HCT116 (cell line): ENCODE results near the gene RPL34. TPM values are rescaled to one million over a fixed set of nuclear protein-coding genes. Genes with fewer than 3 reads are reported as not detected.

Experiments
- ATAC-seq: fragments of 200-7000 bp; cut with Tn5 transposase; 2 replicates; pipeline ENCODE4 v1.9.1; 2020; ENCODE audit warnings: mild to moderate bottlenecking, moderate library complexity
- BruUV-seq: library from RNA; stranded (reverse); fragments of 400-500 nt; replicated peaks from 2 replicates; lab custom pipeline; 2021; lab: Mats Ljungman, UMichigan
- CTCF ChIA-PET: fragments of 300-600 bp; sonication (Branson Sonifier 250); formaldehyde crosslinking; loops from one replicate; lab custom pipeline; 2021; ENCODE audit warnings: antibody characterized with exemption; lab: Charles Lee
- POLR2A ChIA-PET: fragments of 300-600, 350-600 bp; sonication (Branson Sonifier 250); formaldehyde crosslinking; loops from one replicate; lab custom pipeline; 2021; ENCODE audit warnings: antibody characterized with exemption; lab: Charles Lee
- RAD21 ChIA-PET, 2 experiments: fragments of 300-600 bp; sonication (Branson Sonifier 250); formaldehyde crosslinking; loops; one replicate each; lab custom pipeline; 2023; ENCODE audit warnings: low total read pairs in 2 of 2; ENCODE audit not compliant: uncharacterized antibody in 2 of 2, unreplicated experiment in 2 of 2, low non-redundant PET in 1 of 2; lab: Charles Lee
- DNase-seq: peaks from one replicate; pipeline ENCODE4 v3.0.0-alpha.2; 2010; ENCODE audit warnings: low read depth, low spot score
- H2AFZ ChIP-seq: fragments of 200-600 bp; shearing (Covaris generic), sonication (generic); 2 replicates; pipeline ENCODE4 v1.6.1; 2017; ENCODE audit warnings: low read depth, mixed run types, mixed read lengths, antibody characterized with exemption, low read length; ENCODE audit not compliant: poor library complexity, severe bottlenecking
- H3K27ac ChIP-seq: 2 replicates; pipeline ENCODE4 v1.5.1; 2012; ENCODE audit warnings: low read depth, low read length
- H3K27me3 ChIP-seq: fragments of 200-600 bp; sonication (generic); 2 replicates; pipeline ENCODE4 v1.6.1; 2016; ENCODE audit warnings: mixed run types, low read length, mixed read lengths; ENCODE audit not compliant: insufficient read depth
- H3K36me3 ChIP-seq, 2 experiments: fragments of 200-500 bp in 1 of 2; fragments of 200-600 bp in 1 of 2; sonication (Bioruptor generic) in 1 of 2; sonication (generic) in 1 of 2; 2 replicates each; pipeline versions ENCODE4 v1.5.1 to v1.6.1; 2014 to 2016; ENCODE audit warnings: low read length in 2 of 2, inconsistent platforms in 1 of 2, mixed read lengths in 1 of 2, mixed run types in 1 of 2; ENCODE audit not compliant: insufficient read depth in 2 of 2, control insufficient read depth in 1 of 2
- H3K4me1 ChIP-seq, 2 experiments: fragments of 200-600 bp in 1 of 2; sonication (generic) in 1 of 2; 2 replicates each; pipeline versions ENCODE4 v1.5.1 to v1.6.1; 2012 to 2017; ENCODE audit warnings: low read length in 2 of 2, inconsistent platforms in 1 of 2, mild to moderate bottlenecking in 1 of 2, mixed read lengths in 1 of 2, mixed run types in 1 of 2, moderate library complexity in 1 of 2; ENCODE audit not compliant: insufficient read depth in 2 of 2, control insufficient read depth in 1 of 2
- H3K4me2 ChIP-seq: fragments of 200-600 bp; sonication (generic); 2 replicates; pipeline ENCODE4 v1.6.1; 2017; ENCODE audit warnings: mixed run types, low read length, mixed read lengths
- H3K4me3 ChIP-seq, 2 experiments: fragments of 200-600 bp in 1 of 2; sonication (generic) in 1 of 2; replicated peaks in 1 of 2; 2 replicates each; pipeline ENCODE4 v1.5.1; 2011 to 2016; ENCODE audit warnings: low read length in 2 of 2, control low read depth in 1 of 2, low read depth in 1 of 2, mild to moderate bottlenecking in 1 of 2, mixed read lengths in 1 of 2, mixed run types in 1 of 2
- H3K79me2 ChIP-seq: fragments of 200-600 bp; sonication (generic); 2 replicates; pipeline ENCODE4 v1.6.1; 2017; ENCODE audit warnings: mild to moderate bottlenecking, mixed run types, low read length, moderate library complexity, mixed read lengths; ENCODE audit not compliant: insufficient read depth
- H3K9ac ChIP-seq: fragments of 200-600 bp; sonication (generic); 2 replicates; pipeline ENCODE4 v1.6.1; 2016; ENCODE audit warnings: low read length, mixed read lengths
- H3K9me2 ChIP-seq: fragments of 200-600 bp; sonication (generic), shearing (Covaris generic); 2 replicates; pipeline ENCODE4 v1.6.1; 2017; ENCODE audit warnings: mixed run types, mild to moderate bottlenecking, moderate library complexity; ENCODE audit not compliant: insufficient read depth
- H3K9me3 ChIP-seq, 2 experiments: fragments of 200-500 bp in 1 of 2; fragments of 200-600 bp in 1 of 2; sonication (Bioruptor generic) in 1 of 2; sonication (generic) in 1 of 2; 2 replicates each; pipeline ENCODE4 v1.6.1; 2014 to 2017; ENCODE audit warnings: low read length in 2 of 2, mixed read lengths in 2 of 2, inconsistent platforms in 1 of 2, low read depth in 1 of 2, mild to moderate bottlenecking in 1 of 2, mixed run types in 1 of 2, moderate library complexity in 1 of 2; ENCODE audit not compliant: control insufficient read depth in 1 of 2, insufficient read depth in 1 of 2
- H4K20me1 ChIP-seq: fragments of 200-600 bp; sonication (generic), shearing (Covaris generic); 2 replicates; pipeline ENCODE4 v1.6.1; 2017; ENCODE audit warnings: mixed run types, mild to moderate bottlenecking, moderate library complexity; ENCODE audit not compliant: insufficient read depth
- ATF3 ChIP-seq: IDR thresholded peaks from 2 replicates; pipeline ENCODE4 v1.6.1; 2012
- CBX3 ChIP-seq: IDR thresholded peaks from 2 replicates; pipeline ENCODE4 v1.6.1; 2012; ENCODE audit warnings: low read depth
- CTCF ChIP-seq, 3 experiments: fragments of 200-600 bp in 1 of 3; sonication (generic) in 1 of 3; IDR thresholded peaks in 2 of 3; conservative IDR thresholded peaks in 1 of 3; 2 replicates each; pipeline ENCODE4 v1.5.1; 2012 to 2017; ENCODE audit warnings: low read depth in 2 of 3, low read length in 2 of 3, antibody characterized with exemption in 1 of 3, borderline replicate concordance in 1 of 3, control low read depth in 1 of 3, mild to moderate bottlenecking in 1 of 3, mixed read lengths in 1 of 3, mixed run types in 1 of 3, moderate library complexity in 1 of 3; ENCODE audit not compliant: insufficient read depth in 1 of 3
- FOSL1 ChIP-seq: IDR thresholded peaks from 2 replicates; pipeline ENCODE4 v1.6.1; 2012; ENCODE audit warnings: low read depth
- POLR2A ChIP-seq: IDR thresholded peaks from 2 replicates; pipeline ENCODE4 v1.7.0; 2011; ENCODE audit warnings: borderline replicate concordance; ENCODE audit not compliant: insufficient read depth, insufficient read length; ENCODE audit errors: extremely low read depth
- RAD21 ChIP-seq: IDR thresholded peaks from 2 replicates; pipeline ENCODE4 v1.6.1; 2012; ENCODE audit warnings: low read depth, mild to moderate bottlenecking
- SIN3A ChIP-seq: IDR thresholded peaks from 2 replicates; pipeline ENCODE4 v1.6.1; 2012; ENCODE audit warnings: low read depth
- SP1 ChIP-seq: IDR thresholded peaks from 2 replicates; pipeline ENCODE4 v1.6.1; 2012; ENCODE audit warnings: low read depth
- YY1 ChIP-seq: IDR thresholded peaks from 2 replicates; pipeline ENCODE4 v1.6.1; 2011; ENCODE audit warnings: low read length, low read depth, moderate library complexity, mild to moderate bottlenecking; ENCODE audit not compliant: insufficient replicate concordance; ENCODE audit errors: extremely low read depth
- ZBTB33 ChIP-seq: IDR thresholded peaks from 2 replicates; pipeline ENCODE4 v1.6.1; 2011; ENCODE audit warnings: mild to moderate bottlenecking, low read length, moderate library complexity; ENCODE audit not compliant: insufficient replicate concordance; ENCODE audit errors: extremely low read depth
- ZNF274 ChIP-seq: fragments of 200-500 bp; sonication (Bioruptor generic); IDR thresholded peaks from 2 replicates; pipeline ENCODE4 v1.6.1; 2014; ENCODE audit warnings: mild to moderate bottlenecking, low read depth, low read length, inconsistent platforms
- intact Hi-C: fragments of 100-400 bp; cut with micrococcal nuclease; formaldehyde crosslinking; loops from 2 replicates; pipeline ENCODE4 v1.10.0; 2022
- total RNA-seq: library from RNA; stranded (reverse); gene quantifications from one replicate; pipeline ENCODE4 v1.2.1, GENCODE V29; 2021; ENCODE audit not compliant: unreplicated experiment

Gene RPL34
- total RNA-seq, 1 experiment from 2014 or later, result 1,359 TPM

- no peak overlapping the region for H3K4me3 ChIP-seq
- no peaks in the 10 kb centered on the region for H3K4me1 ChIP-seq
- H3K9ac ChIP-seq, result no peak overlapping the region
- no peaks in the 10 kb centered on the region for H3K9me3 ChIP-seq
- ATAC-seq, result no peak; the same call in 1 of the 2 replicates
- DNase-seq, result no peak
- no peak overlapping the region for H2AFZ ChIP-seq
- H3K36me3 ChIP-seq, result peaks cover 24 to 28% of the 10 kb centered on the region in 2 experiments
- CTCF ChIA-PET, result no interaction called here
- H3K4me2 ChIP-seq, result no peak overlapping the region
- RAD21 ChIA-PET, result interaction anchor here in 1 of 2 experiments (0.7 kb wide), 1 partner anchor 693 kb away, joined by 3 read pairs; no protein-coding TSS in a partner anchor
- TF ChIP-seq CBX3, result no peak
- no peak for TF ChIP-seq SP1
- TF ChIP-seq SIN3A, result no peak
- TF ChIP-seq CTCF (IDR thresholded peaks at IDR 0.05 in 2 of 3, conservative IDR thresholded peaks at IDR 0.05 in 1 of 3; ENCODE audit: borderline replicate concordance in 1 of 3, insufficient read depth in 1 of 3, low read depth in 2 of 3, low read length in 2 of 3), result no peak
- TF ChIP-seq ZBTB33, result no peak
- TF ChIP-seq ZNF274, result no peak
- no peak for TF ChIP-seq RAD21
- no peak for TF ChIP-seq YY1
- TF ChIP-seq POLR2A, result no peak
- TF ChIP-seq FOSL1, result no peak
- TF ChIP-seq ATF3, result no peak
- TF ChIP-seq, all 23 proteins: peak for 0
- Histone ChIP-seq H4K20me1 (0 out of 2 replicates have a peak, but pooled peaks cover 3% of the 10 kb centered on the region), H3K9me2 (no peaks in the 10 kb centered on the region), H3K79me2 (no peaks in the 10 kb centered on the region), H3K27me3 (no peaks in the 10 kb centered on the region), H3K27ac (no peak overlapping the region)
- intact Hi-C loops, result loop anchor here (5.0 kb wide), 1 partner anchor 618 kb away; no protein-coding TSS in a partner anchor
- POLR2A ChIA-PET, result no interaction called here
- BruUV-seq, result no TSS peak
Measured at GRCh38 chr4:108635070-108635655, 14.8 kb downstream of the RPL34 start.
